GM12891 (cell line): ENCODE results near the gene JCAD.

Experiments
- PAX5 ChIP-seq: IDR thresholded peaks from 2 replicates; pipeline ENCODE4 v1.6.1; 2011; ENCODE audit warnings: low read length, moderate library complexity, mild to moderate bottlenecking; ENCODE audit not compliant: insufficient read depth, severe bottlenecking
- POLR2A ChIP-seq: IDR thresholded peaks from 2 replicates; pipeline ENCODE4 v1.6.1; 2011; ENCODE audit warnings: low read depth, low read length, control low read depth
- POLR2AphosphoS5 ChIP-seq: IDR thresholded peaks from 2 replicates; pipeline ENCODE4 v1.6.1; 2011; ENCODE audit warnings: low read depth, low read length, control low read depth
- POU2F2 ChIP-seq: IDR thresholded peaks from 2 replicates; pipeline ENCODE4 v1.6.1; 2011; ENCODE audit warnings: low read depth, mild to moderate bottlenecking, control low read depth, low read length, moderate library complexity
- SPI1 ChIP-seq: IDR thresholded peaks from 2 replicates; pipeline ENCODE4 v1.6.1; 2011; ENCODE audit warnings: low read depth, low read length, control low read depth
- TAF1 ChIP-seq: IDR thresholded peaks from 2 replicates; pipeline ENCODE4 v1.6.1; 2011; ENCODE audit warnings: low read depth, low read length, control low read depth

DNA sequence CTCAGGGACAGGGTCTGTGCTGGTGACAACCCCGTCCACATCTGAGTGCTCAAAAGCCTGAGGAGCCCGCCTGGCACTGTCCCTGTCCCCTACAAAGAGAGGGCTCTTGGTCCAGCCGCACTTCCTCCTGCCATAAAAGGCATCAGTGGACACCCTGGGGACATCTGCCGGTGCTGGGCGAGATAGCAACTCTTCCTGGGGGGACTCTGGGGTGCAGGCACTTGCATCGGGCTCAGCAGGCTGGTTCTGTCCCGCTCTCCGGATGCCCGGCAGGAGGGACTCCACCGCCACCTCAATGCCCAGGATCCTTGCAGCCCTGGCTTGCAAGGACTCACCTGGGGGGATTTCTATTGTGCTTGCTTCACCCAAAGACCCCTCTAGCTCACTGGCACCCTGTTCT lies 32.8 kb downstream of the JCAD start:
- no peak for TF ChIP-seq POLR2AphosphoS5
- no peak for TF ChIP-seq TAF1
- TF ChIP-seq SPI1, result no peak
- no peak for TF ChIP-seq POLR2A
- TF ChIP-seq PAX5, result no peak
- no peak for TF ChIP-seq POU2F2
